GM21825 (cell line): ENCODE measurements around the gene ZNF436.
"Not testable (repeated sequence)": the region's sequence is repeated elsewhere in the genome, so short reads cannot be mapped to it uniquely, and the experiment has no call there.

Experiments used
- ATAC-seq: cut with Tn5 transposase; IDR thresholded peaks from one replicate; pipeline ENCODE4 v1.9.1; 2021; ENCODE audit warnings: mild to moderate bottlenecking, moderate library complexity; ENCODE audit not compliant: unreplicated experiment

The ZNF436 gene

DNA sequence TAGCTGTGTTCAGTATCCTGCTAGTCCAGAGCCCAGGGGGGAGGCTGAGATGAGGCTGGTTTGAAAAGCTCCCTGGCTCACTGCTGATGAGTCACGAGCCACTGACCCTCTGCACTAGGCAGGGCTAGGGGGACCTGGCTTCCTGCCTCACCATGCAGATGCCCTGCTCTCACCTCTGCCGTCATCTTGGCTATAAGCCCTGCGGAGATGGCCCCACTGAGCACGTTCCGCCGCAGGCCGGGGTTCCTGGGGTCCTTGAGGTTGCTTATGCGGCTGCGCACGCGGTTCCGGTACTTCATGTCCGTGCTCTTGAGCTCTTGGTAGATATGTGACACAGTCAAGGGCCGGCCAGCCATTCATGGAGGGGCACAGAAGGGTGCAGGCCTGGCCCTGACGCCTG, 24.1 kb upstream of the ZNF436 start:
- ATAC-seq: no peak

DNA sequence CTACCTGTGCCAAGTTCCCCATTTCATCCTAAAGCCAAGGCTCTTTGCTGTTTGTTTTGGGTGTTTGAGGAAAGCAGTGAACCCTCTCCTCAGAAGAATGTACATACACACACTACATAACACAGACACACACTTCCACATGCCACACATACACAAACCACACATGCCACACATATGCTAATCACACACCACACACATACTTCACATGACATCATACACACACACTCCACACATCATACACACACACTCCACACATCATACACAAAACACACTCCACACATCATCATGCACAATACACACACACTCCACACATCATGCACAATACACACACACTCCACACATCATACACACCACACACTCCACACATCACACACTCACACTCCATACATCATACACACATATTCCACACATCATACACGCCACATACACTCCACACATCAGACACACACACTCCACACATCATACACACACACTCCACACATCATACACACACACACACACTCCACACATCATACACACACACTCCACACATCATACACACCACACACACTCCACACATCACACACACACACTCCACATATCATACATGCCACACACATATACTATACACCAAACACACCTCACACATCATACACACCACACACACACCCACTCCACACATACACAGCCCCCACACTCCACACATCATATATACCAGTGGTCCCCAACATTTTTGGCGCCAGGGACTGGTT, 22.7 kb upstream of the ZNF436 start:
- ATAC-seq: no peak

DNA sequence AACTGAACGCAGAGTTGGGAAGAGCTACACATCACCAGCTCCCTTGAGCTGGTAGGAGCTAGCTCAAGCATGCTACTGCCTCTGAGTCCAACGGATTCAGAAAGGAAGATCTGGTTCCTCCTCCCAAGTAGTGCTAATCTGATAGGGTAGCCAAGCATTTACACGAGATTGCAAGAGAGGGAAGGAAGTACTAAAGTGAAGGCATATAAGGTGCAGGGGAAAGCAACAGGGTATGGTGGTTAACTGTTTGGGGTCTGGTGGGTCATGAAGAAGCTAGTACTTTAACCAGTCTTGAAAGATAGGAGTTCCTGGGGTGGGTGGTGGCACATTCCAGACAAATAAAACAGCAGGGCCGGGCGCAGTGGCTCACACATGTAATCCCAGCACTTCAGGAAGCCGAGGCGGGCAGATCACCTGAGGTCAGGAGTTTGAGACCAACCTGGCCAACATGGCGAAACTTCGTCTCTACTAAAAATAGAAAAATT, 20.2 kb upstream of the ZNF436 start:
- no peak for ATAC-seq

DNA sequence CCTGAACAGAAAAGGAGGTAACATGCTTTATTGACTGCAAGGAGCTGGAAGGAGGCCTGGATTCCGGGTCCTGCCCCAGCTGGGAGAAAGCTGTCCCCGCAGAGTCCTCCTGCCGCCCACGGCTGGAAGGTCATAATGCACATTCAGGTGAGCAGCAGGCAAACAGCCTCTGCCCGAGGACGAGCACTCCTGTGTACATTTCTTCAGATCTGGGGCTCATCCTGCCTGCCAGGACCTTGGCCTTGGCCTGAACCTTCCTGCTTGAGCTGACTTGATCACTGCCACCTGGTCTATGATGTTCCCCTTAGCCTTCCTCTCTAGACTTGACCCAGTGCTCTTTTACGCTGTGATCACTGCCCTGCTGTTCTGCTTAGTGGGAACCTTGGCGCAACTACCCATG, 17.9 kb upstream of the ZNF436 start:
- ATAC-seq: no peak

DNA sequence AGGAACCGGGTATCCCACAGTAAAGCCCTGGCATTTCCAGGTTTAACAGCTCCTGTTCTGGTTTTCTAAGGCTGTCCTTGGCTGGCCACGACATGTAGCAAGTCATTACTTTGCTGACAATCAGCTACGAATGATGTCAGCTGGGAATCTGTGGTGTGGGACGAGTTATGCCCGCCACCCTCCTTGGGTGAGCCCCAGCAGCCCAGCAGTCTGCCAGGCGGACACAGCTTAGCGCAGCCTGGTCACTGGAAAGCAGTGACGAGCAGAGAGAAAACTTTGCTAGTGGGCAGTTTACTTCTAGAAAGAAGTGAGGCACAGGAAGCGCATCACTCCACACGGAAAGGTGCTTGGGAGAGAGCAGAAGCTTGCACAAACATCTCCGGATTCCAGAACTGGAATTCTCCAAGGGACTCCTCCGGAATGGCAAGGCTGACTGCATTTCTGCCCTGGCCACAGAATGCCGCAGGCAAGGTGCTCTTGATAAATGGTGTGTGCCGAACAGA, 15.5 kb upstream of the ZNF436 start:
- ATAC-seq: no peak

DNA sequence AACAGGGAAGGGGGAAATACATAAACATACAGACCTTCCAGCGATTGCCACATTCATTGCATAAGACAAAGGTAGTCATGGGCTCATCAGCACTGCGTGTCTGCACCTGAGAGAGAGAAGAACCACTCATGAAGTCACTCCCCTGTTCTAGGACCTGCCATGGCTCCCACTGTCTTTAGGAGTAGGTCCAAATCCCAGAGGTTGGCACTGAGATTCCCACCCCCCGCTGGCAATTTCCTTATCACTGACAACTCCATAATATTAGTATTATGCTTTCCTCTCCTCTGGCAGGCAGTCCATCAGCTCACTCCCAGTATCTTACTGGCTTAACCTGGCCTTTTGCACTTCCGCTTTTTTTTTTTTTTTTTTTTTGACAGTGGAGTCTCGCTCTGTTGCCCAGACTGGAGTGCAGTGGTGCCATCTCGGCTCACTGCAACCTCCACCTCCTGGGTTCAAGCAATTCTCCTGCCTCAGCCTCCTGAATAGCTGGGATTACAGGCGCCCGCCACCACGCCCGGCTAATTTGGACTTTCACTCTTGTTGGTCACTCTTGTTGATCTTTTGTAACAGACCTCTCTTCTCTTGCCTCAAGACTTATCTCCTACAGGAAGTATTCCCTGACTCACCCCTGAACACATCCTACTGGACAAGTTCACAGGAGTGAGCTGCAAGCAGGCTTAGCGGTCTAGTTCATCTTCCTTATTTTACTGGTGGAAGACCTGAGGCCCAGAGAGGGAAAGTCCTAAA, 14.8 kb upstream of the ZNF436 start:
- no peak for ATAC-seq

DNA sequence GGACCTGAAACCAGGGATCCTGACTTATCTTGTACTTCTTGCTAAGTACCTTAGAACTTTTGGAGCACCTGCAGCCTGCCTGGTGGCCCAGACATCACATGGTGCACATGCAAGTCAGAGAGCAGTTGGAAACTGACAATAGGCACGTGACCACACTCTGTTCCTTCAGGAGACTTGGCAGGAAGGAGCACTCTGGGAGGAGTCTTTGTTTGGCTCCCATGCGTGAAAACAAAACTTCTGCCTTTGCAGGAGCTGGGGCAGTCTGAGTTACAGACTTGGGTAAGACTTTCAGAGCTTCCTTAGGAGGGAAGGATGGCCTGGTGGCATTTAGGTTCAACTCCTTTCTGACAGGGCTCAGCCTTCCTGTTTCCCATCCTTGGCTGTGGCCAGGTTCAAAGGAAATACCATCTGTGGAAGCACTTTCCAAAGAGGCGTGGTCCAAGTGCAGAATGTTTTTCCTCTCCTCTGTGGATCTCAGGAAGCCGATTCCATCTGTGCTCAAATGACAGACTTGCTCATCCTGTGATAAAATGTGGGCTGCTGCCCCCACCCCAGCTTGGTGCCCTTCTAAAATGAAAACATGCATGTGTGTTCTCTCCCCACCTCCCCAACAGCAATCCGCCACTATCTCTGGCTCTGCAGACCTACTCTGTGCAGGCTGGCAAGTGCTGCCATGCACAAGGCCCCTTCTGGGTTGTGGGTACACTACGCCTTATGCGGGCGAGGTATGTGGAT, 14.1 kb upstream of the ZNF436 start:
- no peak for ATAC-seq

DNA sequence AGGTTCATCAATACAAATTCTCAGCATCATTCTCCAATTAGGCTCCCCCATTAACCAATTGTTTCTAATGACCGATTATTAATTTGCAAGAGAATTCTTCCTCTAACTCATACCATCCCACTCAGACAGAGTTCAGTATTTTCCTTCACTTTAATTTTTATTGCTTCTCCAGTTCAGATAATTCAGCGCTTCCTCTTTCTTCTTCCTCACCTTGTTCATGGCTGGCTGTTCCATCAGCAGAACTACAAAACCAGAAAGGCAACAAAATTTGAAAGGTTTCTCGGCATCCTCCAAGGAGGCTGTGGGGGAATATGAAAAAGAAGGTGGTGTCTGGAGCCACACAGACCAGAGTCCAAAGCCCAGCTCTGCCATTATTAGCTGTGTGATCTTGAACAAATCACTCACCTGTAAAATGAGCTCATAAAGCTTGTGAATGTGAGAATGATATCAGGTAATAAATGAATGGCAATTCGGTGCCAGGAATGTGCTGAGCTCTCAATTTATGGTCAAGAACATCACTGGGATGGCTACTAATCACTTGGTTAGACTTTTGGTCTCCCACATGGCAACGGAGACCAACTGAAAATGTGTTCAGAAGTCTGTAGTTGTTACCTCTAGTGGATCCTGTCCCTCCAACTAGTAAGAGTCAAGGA, 11.7 kb upstream of the ZNF436 start:
- ATAC-seq: no peak

DNA sequence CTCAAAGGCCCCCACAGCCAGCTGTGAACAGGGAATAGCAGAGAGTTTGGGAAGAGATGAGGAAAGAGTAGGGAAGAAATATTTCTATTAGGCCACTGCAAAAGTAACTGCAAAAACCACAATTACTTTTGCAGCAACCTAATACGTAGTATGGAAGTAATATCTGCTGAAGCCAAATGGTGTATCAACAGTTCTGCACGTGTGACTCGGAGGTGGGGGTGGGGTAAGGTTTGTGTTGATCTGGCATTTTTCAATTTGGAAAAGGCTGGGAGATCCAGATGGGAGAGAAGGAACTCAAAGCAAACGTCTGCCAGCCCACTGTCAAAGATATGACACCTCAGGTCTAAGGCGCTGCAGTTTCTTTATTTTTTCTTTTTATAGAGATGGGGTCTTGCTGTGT, 11.1 kb upstream of the ZNF436 start:
- ATAC-seq: no peak

DNA sequence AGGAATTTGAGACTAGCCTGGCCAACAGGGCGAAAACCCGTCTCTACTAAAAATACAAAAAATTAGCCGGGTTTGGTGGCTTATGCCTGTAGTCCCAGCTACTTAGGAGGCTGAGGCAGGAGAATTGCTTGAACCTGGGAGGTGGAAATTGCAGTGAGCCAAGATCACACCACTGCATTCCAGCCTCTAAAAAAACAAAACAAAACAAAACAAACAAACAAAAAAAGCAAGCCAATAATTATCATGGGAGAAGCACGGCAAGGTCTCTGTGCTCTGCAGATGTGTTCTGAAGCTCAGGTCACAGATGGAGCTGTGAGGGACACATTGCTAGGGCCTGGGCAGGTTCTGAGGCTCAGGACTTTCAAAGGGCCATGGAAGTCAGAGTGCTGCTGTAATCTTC, 10.6 kb upstream of the ZNF436 start:
- not testable (repeated sequence) for ATAC-seq

DNA sequence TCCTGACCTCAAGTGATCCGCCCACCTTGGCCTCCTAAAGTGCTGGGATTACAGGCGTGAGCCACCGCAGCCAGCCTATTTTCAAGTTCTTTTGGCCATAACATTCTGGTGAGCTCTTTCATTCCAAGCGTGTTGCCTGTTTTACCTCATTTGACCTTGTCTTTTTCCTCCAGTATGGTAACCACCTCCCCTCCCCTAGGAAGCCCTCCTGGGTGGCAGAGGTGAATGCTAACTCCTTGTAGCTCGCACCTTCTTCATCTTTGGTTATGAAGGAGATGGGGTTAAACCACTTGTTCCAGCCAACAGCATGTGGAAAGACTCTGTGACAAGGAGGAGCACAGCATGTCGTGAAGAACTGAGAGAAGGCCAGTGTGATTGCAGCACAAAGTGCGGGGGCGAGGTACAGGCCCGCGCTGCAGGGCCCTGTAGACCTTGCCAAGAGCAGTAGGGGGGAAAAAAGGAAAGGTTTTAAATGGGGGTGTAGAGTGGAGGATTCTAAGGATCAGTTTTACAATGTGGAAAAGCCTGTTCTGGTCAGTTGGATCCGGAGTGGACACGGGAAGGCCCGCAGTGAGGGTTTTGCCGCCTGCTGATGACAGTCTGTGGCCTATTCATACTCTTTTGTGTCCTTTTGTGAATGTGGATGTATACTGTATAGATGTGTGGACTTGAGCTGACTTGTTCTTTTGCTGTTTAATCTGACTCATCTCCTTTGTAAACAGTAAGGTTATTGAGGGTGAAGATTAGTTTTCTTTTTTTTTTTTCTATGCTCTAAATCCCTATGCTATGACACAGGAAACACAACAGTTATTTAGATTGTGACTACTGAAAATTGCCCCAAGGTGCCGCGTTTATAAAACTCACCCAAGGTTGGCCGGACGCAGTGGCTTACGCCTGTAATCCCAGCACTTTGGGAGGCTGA, 7.5 kb upstream of the ZNF436 start:
- ATAC-seq: no peak

DNA sequence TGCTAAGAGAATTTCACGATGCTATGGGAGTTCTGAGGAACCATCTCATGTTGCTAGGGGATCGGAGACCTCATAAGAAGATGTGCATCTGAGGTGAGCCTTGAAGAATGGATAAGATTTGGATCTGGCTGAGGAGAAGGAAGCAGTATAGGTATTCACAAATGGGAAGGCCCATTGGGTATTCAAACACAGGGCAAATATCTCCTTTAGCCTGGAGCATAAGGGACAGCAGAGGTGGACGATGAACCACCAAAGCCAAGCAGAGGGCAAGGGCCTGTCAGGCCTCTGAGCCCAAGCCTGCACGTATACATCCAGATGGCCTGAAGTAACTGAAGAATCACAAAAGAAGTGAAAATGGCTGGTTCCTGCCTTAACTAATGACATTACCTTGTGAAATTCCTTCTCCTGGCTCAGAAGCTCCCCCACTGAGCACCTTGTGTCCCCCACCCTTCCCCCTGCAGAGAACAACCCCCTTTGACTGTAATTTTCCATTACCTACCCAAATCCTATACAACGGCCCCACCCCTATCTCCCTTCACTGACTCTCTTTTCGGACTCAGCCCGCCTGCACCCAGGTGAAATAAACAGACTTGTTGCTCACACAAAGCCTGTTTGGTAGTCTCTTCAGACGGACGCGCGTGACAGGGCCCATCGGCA, 4.6 kb upstream of the ZNF436 start:
- not testable (repeated sequence) for ATAC-seq

DNA sequence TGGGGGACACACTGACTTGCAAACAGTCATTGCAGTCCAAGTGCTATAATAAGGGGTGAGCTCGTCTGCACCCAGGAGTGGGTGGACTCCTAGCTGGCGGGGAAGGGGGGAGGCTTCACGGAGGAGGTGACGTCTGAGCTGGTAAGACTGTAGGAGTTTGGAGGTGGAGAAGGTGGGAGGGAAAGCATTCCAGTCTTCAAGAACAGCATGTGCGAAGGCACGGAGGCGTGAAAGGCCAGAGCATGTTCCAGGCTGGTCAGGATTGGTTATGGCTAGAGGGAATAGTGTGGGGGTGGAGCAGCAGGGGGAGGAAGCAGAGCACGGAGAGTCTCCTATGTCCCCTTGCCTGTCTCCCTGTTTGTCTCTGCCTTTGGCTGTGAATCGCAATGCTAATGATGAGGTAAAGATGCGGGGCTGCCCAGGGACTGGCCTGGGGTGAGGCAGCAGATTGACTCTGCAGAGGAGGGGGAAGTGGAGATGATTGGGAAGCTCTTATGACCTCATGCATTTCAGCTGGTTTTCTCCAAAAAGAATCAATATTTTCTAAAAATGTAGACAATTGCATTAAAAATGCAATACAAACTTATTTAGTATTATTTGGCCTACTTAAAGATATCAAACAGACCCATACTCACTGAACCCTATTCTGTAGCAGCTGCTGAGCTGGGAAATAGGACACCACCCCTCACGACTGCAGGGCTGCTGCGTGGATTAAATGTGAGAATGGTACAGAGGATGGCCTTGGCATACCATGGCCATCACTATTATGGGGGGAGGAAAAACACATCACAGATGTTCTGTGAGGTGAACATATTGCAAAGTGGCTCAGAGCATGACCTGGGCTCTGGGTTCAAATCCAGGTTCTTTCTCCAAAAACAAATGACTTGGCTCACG, 2.6 kb upstream of the ZNF436 start:
- ATAC-seq: no peak

DNA sequence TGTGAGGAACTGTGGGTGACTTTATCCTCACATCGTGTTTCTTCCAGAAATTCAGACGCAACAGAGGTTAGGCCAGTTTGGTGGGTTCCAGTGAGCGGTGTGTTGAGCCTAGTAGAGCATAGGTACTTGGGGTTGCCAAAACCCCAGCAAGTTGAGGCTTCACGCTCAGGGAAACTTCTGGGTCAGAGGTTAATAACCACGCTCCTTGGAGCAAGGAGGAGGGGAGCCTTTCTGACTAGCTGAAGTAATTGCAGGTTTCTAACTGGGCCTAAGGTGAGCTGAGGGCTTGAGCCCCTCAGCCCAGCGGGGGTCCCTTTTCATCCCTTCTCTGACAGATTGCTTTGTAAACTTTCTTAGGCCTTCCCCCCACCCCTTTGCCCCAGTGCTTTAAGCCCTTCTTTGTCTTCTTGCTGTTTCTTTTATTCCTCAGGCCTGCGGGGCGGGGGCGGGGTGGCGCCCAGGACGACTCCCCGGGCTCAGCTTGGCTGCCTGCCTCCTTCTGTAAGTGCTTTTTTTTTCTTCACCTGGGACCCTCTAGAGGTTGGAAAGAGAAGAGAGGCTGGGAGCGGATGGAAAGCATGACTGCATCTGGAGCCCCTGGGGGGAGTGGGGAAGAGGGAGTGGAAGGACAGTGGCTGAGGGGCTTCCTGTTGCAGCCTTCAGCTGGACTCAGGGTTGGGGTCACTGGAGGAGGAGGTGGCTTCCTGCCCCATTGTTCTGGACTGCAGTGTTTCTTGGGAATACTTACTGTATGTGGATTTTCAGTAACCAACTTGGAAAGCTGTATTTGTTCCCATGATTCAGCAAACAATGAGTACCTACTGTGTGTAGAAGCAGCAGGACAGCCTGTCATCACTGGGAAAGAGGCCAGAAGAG, 1.3 kb upstream of the ZNF436 start:
- ATAC-seq: no peak

DNA sequence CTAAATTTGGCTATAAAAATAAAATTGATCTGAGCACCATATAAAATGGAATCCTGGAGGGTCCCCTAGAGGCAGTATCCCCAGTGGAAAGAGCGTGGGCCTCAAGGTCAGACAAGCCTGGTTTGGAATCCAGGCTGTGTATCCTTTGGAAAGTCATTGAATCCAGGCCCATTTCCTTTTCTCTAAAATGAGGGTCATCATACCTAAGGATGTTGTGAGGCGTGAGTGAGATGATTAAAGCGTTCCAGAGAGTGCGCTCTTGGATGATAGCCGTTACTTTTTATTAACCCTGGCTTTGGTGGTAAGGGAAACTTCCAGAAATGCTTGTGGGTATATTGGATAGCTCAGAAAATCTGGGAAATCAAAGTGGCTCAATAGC, 683 bp upstream of the ZNF436 start:
- ATAC-seq: no peak

DNA sequence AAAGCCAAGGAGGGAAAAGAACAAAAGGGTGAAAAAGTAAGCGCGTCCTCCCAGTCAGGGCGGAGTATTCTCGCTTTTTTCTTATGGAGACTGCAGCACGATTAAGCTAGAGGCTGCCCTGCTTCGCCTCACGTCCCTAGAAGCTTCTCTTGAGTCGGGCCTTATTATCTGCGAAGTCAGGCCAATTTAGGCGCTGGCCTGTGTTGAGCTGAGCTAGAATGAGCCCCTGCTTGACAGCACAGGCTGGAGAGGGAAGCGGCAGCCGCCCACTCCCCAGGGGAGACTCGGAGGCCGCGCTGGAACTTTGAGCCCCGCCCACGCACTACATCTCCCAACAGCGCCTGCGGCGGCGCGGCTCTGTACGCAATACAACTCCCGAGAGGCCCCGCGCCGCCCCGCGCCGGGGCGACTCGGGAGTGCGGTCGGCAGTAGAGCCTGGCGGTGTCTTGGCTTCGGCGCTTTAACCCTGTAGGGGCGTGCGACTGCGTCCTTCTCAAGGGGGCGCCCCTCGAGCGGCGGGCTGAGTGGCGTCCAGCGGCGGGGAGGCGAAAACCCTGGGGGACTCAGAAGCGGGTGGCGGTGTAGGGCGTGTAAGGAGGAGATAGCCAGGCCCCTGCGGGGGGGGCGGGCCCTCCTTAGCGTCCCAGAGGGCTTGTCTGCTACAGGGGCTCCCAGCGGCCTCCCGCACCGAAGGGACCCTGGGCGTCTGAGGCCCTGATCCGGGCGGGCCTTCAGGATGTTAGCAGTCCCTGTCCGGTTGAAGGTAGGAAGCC, 888 bp downstream of the ZNF436 start:
- peak; percentile 66 for ATAC-seq
